HS-5 (cell line): ENCODE measurements around the gene MAB21L4.

Experiments used
- DNase-seq: peaks from one replicate; pipeline ENCODE4 v3.0.0-alpha.2; 2012; ENCODE audit warnings: low read depth

Gene MAB21L4

GRCh38 chr2:240895656-240896388 lies at the start of gene MAB21L4:
Gene MAB21L4, minus strand, starts transcription at chr2:240896156. Its CDS starts 159 bp downstream, at chr2:240895997.
- no peak for DNase-seq

- DNase-seq: no peak
Observed at GRCh38 chr2:240936106-240936505, 40.1 kb upstream of the MAB21L4 start.

- no peak for DNase-seq
Observed at GRCh38 chr2:240935103-240935876, 39.3 kb upstream of the MAB21L4 start.

- no peak for DNase-seq
Observed at GRCh38 chr2:240934701-240935102, 38.7 kb upstream of the MAB21L4 start.

DNA sequence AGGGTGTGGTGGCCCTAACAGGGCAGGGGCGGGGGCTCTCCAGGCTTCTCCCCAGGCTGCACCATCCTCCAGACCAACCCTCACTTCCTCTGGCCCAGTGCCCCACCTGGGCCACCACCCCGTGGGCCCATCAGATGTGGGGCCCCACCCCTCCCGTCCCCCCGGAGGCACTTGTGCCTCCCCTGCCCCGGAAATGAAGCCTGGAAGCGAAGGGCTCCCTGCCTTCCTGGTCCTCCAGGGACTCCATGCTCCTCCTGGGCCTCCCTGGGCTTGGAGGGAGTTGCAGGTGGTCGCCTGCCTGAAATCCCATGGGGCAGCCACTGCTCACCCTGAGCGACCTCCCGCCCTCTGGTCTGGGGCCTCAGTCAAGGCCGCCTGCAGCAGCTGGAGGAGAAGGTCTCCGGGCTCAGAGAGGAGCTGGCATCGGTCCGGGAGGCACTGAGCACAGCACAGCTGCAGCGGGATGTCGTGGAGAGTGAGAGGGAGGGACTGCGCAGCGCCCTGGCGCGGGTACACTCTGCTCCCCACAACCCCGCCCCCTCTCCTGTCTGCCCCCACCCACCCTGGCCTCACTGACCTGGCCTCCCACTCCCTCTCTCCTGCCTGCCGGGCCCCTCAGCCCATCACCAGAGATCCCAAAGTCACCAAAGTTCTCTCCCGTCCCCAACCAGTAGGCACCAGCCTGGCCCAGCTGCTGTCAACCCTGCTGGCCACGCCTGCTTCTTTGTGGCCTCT lies 38.2 kb upstream of the MAB21L4 start:
- DNase-seq: no peak

DNA sequence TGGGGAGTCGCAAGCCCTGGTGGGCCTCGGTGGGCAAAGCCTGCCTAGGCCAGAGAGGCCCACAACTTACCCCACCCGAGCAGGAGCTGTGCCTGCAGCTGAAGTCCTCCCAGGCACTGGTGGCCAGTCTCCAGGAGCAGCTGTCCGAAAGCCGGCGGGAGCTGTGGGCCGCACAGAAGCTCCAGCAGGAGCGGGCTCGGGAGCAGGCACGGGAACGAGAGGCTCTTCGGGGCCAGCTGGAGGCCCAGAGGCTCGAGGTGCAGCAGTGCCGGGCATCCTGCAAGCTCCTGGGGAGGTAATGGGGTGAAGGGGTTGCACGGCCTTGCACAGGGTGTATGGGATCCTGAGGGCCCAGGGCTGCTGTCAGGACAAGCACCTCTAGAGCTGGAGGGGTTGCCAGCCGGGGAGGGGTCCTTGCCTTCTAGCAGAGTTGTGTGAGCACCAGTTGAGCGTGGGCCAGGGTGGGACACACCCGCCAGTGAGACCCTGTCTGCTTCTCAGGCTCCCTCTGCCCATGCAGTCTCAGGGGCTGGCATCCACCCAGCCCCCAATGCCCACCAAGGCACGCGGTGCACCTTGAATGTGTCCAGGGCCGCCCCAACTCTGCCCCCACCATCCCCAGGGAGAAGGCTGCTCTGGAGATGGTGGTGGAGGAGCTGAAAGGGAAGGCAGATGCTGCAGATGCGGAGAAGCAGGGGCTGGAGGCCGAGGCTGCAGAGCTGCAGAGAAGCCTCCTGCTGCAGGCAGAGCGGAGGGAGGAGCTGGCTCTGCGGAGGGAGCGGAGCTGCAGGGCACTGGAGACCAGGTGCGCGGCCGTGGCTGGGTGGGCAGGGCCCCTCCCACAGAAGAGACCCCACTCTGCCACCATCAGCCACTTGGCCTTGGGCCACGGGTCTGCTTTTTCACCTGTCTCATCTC lies 37.4 kb upstream of the MAB21L4 start:
- no peak for DNase-seq

DNA sequence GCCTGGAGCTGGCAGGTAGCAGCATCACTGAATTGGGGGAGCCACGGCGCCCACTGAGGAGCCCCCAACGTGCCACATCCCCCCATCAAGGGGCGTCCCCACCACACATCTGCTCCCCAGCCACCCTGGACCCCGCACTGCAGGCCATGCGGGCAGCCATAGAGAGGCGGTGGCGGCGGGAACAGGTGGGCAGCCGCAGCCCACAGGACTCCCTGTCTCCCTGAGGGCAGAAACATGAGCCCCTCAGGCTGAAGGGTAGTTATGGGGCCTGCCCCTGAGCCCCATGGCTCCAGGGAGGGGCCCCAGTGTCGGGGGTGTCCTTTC lies 36.7 kb upstream of the MAB21L4 start:
- DNase-seq: no peak

- DNase-seq: no peak
Observed at GRCh38 chr2:240932001-240932723, 36.2 kb upstream of the MAB21L4 start.

GRCh38 chr2:240931319-240931949 lies 35.5 kb upstream of the MAB21L4 start:
- DNase-seq: no peak

DNA sequence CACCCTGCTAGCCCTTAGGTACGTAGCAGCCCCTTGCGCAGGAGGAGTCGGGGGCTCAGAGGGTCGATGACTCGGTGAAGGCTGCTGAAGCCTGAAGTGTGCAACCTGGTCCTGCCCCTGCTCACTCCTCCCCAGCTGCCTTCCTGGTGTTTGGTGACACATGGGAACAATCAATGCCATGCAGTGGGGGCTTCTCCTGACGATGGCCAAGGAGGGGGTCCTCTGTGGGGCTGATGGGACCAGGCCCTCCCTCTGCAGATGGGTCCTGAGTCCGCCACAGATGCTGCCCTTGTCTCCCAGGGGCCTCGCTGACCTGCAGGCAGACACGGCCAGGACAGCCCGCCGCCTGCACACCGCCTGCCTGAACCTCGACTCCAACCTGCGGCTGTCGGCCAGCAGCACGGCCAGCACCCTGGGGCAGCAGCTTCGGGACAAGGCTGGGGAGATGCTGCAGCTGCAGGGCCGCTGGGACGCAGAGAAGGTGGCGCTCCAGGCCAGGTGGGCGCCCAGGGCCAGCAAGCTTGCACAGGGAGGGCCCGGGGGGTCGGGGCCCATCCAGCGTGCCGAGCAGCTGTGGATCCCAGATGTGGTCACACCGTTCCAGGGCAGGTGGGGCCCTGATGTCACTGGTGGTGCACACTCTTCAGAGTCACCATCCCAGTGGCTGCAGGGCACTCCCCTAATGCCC lies 34.8 kb upstream of the MAB21L4 start:
- no peak for DNase-seq

GRCh38 chr2:240930096-240930630 lies 34.2 kb upstream of the MAB21L4 start:
- DNase-seq: no peak

DNA sequence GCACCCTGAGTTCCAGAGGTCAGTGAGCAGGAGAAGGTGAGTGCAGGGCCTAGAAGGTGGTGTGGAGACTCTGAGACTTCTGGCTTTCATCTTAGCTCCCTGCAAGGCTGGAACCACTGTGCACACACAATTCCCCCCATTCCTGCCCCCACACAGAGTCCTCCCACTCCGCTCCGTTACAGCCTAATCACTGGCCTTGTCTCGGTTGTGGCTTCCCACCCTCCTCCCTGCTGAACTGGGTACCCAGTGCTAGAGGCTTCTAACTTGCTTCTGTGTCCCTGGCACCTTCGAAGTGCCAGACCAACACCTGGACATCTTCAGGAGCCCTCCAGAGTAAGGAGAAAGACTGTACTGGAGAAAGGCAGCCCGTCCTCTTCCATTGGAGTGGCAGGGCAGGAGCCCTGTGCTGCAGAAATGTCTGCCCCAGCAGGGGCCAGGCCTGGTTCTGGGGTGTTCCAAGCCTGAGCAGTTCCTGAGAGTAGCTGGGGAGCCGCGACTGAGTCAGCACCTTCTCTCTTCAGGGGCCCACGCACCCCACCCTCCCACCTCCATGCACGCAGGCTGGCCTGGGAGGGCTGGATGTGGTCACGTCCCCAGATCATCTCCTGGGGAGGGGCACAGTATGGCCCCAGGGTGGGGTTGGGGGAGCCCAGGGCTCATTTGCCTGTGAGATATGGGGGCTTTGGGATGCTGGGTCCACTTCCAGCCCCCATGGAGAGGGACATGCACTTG lies 33.6 kb upstream of the MAB21L4 start:
- DNase-seq: no peak

DNA sequence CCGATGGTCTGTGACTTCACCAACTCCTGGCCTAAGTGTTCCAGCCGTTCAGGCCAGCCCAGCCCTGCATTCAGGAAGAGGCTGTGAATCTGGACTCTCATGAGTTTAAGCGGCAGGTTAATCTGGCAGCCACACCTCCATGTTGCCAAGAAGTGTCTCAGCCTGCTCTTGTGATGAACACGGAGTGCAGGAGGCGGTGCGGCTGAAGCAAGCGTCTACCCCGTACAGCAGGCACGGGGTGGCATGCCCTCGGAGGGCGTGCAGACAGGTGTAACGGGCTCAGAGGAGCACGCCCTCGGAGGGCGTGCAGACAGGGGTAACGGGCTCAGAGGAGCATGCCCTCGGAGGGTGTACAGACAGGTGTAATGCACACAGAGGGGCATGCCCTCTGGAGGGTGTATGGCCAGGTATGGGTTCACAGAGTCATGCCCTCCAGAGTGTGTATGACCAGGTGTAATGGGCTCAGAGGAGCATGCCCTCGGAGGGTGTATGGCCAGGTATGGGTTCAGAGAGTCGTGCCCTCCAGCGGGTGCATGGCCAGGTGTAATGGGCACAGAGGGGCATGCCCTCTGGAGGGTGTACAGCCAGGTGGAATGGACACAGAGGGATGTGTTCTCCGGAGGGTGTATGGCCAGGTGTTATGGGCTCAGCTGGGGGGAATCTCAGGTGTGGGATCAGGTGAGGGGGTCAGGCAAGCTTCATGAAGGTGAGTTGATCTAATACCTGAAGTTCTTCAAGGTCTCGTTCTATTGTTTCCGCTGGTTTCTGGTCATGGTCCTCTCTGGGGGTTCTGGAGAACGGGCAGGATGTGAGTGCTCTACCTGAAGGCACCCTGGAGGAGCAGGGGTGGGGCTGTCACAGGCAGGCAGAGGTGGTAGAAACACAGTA lies 32.8 kb upstream of the MAB21L4 start:
- DNase-seq: no peak

DNA sequence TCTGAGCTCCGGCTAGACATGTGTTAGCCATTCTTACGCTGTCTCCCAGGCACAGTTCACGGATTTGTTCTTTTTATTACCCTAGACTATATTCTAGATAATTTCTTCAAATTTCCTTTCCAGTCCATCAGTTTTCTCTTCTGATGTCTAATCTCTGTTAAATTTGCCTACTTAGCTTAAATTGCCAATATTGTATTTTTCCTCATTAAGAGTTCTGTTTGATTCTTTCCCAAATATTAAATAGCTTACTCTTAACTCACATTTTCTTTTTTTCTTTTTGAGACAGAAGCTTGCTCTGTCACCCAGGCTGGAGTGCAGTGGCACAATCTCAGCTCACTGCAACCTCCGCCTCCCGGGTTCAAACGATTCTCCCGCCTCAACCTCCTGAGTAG lies 31.4 kb upstream of the MAB21L4 start:
- DNase-seq: no peak

DNA sequence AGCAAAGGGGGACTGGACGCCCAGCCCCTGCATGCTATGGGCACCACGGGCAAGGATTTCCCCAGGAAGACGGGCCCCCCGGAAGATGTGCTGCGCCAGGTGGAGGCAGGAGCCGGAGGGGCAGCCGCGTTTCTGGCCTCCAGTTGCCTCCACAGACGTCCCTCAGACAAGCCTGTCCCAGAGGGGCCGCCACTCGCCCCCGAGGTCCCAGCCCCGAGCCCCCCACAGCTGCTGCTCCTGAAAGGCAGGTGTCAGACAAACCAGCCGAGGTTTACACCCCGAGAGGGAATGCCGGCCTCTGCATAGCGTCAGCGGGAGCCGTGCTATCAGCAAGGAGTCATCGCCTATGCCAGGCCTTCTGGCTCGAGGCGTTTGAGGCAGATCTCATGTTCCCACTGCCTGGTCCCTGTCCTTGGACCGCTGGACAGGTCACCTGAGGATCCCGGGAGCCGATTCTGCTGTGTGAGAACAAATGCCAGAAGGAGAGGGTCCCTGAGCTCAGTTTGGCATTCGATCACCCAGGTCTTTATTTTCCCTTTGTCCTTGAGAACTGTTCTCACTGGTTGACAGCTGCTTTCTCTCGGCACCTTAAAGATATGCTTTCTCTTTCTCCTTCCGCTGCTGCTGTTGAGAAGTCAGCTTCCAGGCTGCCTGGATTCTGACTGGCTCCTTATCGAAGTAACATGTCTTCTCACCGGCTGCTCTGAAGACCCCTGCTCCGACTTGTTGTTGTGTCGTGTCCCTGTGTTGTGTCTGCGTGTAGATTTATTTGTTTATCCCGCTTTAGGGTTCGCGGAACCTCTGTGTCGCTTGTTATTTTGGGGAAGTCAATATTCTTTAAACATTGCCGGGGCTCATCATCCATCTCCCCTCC lies 30.8 kb upstream of the MAB21L4 start:
- no peak for DNase-seq

DNA sequence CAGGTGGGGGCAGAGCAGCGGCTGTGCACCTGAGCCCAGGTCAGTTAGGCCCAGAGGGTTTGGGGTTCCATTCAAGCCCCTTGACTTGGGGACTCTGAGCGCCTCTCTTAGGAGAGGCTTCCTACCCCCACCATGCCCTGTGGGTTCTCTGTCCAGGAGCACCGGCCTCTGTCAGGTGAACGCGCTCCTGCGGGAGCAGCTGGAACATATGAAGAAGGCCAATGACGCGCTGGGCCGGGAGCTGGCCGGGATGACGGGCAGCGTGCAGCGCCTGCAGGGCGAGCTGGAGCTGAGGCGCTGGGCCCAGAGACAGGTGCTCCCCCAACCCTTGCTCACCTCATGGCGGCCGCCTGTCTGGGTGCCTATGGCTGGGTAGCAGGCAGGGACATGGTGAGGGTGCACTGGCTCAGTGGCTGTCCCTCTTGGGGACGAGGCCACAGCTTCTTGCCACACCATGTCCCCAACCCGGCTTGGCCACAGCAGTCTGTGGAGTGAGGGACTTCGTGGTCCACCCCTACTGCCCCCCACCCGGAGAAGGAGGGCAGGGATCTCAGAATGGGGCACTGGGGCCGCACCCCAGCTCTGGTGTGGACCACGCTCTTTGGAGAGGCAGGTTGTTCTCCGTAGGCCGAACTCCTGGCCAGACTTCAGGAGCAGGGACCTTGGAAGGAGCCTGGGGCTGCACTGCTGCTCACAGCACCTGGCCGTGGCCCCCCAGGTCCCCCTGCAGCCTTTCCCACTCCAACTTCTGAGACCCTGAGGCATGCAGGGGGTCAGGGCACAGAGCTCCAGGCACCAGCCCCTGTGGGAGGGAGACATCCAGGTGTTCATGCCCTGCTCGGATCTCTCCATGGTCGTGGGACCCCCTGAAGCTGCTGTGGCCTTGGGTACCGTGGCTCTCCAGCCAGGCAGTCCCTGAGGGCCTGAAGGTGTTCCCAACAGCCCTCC lies 29.9 kb upstream of the MAB21L4 start:
- DNase-seq: no peak
